ENCODE results near the gene KCTD15.

Gene KCTD15

DNA sequence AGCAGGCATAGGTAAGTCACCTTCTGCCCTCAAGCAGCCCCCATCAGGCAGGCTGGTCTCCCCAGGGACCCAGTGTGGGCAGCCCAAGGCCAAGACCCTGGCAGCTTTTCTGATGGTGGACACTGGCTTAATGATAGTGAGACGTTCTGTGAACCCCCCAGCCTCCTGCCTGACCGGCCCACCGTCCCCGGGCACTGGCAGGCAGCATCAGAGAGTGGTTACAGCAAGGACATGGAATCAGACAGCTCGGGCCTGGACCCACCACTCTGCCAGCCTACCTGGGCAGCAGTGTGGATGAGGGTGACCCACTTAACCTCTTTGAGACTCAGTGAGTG lies 45.3 kb upstream of the KCTD15 start:
- no peak for TF ChIP-seq CTCF (conservative IDR thresholded peaks at IDR 0.05; ENCODE audit: control insufficient read depth, insufficient read depth, low read depth, low read length)
- DNase-seq (ENCODE audit: low read depth), result no peak
- no peak overlapping the region for H3K4me3 ChIP-seq (ENCODE audit: control insufficient read depth, low read depth, low read length)

DNA sequence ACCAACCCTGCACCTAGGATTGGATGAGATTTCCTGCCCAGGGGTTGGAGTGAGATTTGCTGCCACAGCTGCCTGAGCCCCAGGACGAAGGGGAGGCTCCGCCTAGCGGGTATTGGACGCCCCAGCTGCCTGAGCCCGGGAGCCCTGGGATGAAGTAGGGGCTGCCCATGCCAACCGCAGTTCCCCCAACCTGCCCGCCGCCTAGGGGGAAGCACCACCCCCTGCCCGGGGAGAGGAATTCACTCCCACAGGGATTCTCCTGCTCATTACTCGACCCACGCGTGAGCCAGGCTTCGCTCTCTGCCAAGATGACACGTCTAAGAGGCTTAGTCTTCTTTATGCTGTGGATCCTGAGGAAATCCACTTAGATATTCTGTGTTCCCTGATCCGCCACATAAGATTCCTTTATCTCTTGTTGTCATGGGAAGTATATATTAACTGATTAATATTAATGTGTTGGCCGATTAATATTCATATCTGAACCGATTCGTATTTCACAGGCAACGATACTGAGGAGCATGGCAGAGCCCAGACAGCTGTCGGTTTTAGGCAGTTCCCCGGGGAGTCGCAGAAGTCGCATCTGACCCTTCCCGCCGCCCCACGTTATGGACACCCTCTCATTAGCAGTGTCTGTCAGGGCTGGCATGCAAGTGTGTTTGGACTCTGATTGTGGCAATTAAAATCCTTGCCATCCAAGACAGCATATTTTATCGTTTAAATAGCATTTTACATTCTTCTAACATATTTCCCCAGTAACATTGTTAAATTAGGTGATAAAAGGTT lies 44.5 kb upstream of the KCTD15 start:
- DNase-seq (ENCODE audit: low read depth), result no peak
- no peak overlapping the region for H3K4me3 ChIP-seq (ENCODE audit: control insufficient read depth, low read depth, low read length)
- no peak for TF ChIP-seq CTCF (conservative IDR thresholded peaks at IDR 0.05; ENCODE audit: control insufficient read depth, insufficient read depth, low read depth, low read length)

DNA sequence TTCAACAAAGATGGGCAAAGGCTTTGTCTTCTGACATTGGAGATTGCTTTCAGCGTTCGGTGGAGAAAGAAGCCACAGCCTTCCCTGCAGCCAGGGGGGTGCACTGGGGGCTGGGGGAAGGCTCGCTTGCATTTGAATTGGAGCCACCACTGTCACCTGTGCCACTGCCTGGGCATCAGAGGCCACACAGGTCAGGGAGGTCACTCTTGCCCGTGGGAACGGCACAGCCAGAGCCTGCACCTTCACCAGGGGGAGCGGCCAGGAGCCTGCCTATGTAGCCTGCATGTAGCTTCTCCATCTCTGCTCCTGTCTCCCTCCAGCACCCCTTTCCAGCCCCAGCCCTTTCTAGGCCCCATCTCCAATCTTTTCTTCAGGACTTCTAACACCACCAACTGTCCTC lies 43.7 kb upstream of the KCTD15 start:
- no peak for DNase-seq (ENCODE audit: low read depth)
- TF ChIP-seq CTCF (conservative IDR thresholded peaks at IDR 0.05; ENCODE audit: control insufficient read depth, insufficient read depth, low read depth, low read length), result no peak
- H3K4me3 ChIP-seq (ENCODE audit: control insufficient read depth, low read depth, low read length), result no peak overlapping the region

DNA sequence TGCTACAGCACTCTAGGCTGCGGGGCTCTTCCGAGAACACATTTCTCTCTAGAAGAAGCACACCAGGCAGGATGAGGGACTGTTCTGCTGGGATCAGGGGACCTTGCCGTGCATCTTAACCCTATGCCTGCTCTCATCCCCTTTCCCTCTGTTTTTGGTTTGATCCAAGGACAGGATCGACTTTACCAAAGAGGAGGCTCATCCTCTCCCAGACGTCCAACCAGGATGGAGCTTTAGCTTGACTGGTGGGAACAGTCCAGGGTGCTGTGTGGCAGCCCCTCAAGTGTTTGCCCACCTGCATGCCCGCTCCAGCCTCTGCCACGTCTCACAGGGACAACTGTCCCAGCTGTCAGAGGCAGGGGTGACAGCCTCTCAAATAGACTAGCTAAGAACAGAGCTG lies 42.3 kb upstream of the KCTD15 start:
- no peak for DNase-seq (ENCODE audit: low read depth)
- H3K4me3 ChIP-seq (ENCODE audit: control insufficient read depth, low read depth, low read length), result no peak overlapping the region
- no peak for TF ChIP-seq CTCF (conservative IDR thresholded peaks at IDR 0.05; ENCODE audit: control insufficient read depth, insufficient read depth, low read depth, low read length)

DNA sequence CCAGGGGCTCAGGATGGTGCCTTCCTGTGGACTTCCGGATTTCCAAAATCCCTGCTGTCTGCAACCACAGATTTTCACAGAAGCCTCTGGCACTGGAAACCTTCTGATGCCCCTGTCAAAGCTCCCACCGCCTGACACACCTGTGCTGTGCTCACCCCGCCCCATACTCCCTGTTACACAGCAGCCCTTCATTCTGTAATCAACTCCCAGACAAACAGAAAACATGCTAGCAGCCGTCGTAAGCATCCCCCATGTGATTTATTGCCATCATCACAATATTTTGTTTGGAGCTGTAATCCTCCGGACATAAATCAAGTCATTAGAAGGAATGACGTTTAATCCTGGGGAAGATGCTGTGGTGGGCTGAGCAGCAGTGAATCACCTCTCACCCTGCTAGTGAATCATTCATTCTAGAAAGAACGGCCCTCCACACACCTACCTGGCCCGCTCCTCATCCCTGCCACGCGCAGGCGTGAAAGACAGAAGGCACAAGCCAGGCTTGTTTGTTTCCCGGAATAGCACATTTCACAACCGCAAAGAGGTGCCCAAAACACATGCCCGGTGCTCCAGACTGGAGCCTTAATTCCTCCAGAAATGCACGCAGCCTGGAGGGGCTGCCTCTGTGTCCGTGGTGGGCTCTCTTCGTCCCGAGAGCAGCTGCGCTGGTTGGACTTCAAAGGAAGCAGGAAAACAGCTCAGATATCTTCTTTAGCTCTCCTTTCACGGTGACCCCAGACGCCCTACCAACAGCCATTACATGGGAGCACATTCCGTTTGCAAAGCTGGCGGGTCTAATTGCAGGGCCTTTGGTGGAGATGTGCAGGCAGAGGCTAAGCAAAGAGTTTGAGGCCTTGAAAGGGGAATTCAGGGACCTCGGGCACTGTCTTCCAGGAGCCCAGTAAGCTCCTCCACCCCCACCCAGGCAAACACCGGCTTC lies 41.3 kb upstream of the KCTD15 start:
- H3K4me3 ChIP-seq (ENCODE audit: control insufficient read depth, low read depth, low read length), result no peak overlapping the region
- no peak for DNase-seq (ENCODE audit: low read depth)
- TF ChIP-seq CTCF (conservative IDR thresholded peaks at IDR 0.05; ENCODE audit: control insufficient read depth, insufficient read depth, low read depth, low read length), result no peak

- H3K4me3 ChIP-seq (ENCODE audit: control insufficient read depth, low read depth, low read length), result no peak overlapping the region
- no peak for DNase-seq (ENCODE audit: low read depth)
- no peak for TF ChIP-seq CTCF (conservative IDR thresholded peaks at IDR 0.05; ENCODE audit: control insufficient read depth, insufficient read depth, low read depth, low read length)
Observed at GRCh38 chr19:33756177-33756576, 40.5 kb upstream of the KCTD15 start.

Data from fibroblast of mammary gland (primary cell).